K562 (cell line): ENCODE data around the gene ABHD17C. TPM values are rescaled to one million over a fixed set of nuclear protein-coding genes. Genes with fewer than 3 reads are reported as not detected.

Experiments
- ARID4B ChIP-seq: sonication (generic); formaldehyde crosslinking; IDR thresholded peaks from 2 replicates; pipeline ENCODE4 v1.8.0; 2022; ENCODE audit warnings: mild to moderate bottlenecking, missing genetic modification reagents
- CEBPG ChIP-seq, 3 experiments: fragments of 200-800 bp in 1 of 3; sonication (Bioruptor generic) in 1 of 3; sonication (generic) in 1 of 3; formaldehyde crosslinking in 1 of 3; IDR thresholded peaks in 2 of 3; conservative IDR thresholded peaks in 1 of 3; 2 replicates each; pipeline versions ENCODE4 v1.6.1 to v1.8.0; 2016 to 2022; ENCODE audit warnings: missing compliant biosample characterization in 2 of 3, missing genetic modification characterization in 2 of 3, mild to moderate bottlenecking in 1 of 3, missing genetic modification reagents in 1 of 3
- MAZ ChIP-seq, 2 experiments: fragments of 450-650 bp in 1 of 2; sonication (generic) in 1 of 2; formaldehyde crosslinking; IDR thresholded peaks in 1 of 2; conservative IDR thresholded peaks in 1 of 2; 2 replicates each; pipeline versions ENCODE4 v1.4.0 to v1.5.0; 2020; ENCODE audit warnings: mild to moderate bottlenecking in 1 of 2, missing genetic modification reagents in 1 of 2
- MBD1 ChIP-seq: fragments of 250-450 bp; sonication (Bioruptor Pico); IDR thresholded peaks from 2 replicates; pipeline ENCODE4 v1.8.0; 2022; ENCODE audit warnings: inconsistent platforms
- MNT ChIP-seq, 2 experiments: fragments of 450-650 bp; conservative IDR thresholded peaks; 2 replicates each; pipeline ENCODE4 v1.6.1; 2017; ENCODE audit warnings: mild to moderate bottlenecking in 2 of 2, moderate library complexity in 2 of 2
- NFRKB ChIP-seq: fragments of 450-650 bp; IDR thresholded peaks from 2 replicates; pipeline ENCODE4 v1.6.1; 2016; ENCODE audit warnings: low read depth
- RBM15 ChIP-seq: fragments of 200-400 bp; formaldehyde crosslinking; IDR thresholded peaks from 2 replicates; pipeline ENCODE4 v1.6.1; 2018; ENCODE audit warnings: mild to moderate bottlenecking, low read length, moderate library complexity; ENCODE audit not compliant: insufficient read depth
- ZNF76 ChIP-seq: fragments of 250-450 bp; sonication (Bioruptor Pico); IDR thresholded peaks from 2 replicates; pipeline ENCODE4 v1.4.0; 2020; ENCODE audit warnings: mild to moderate bottlenecking, moderate library complexity, borderline replicate concordance
- polyA plus RNA-seq, 8 experiments: library from polyadenylated mRNA; depleted of rRNA in 4 of 8; stranded (reverse) in 5 of 8; unstranded in 3 of 8; fragments of >200 nt; fragmentation: Nextera tagmentation in 2 of 8; fragmentation: Illumina TruSeq in 1 of 8; extraction: Ambion mirVana in 2 of 8; extraction: Trizol in 1 of 8; gene quantifications; 2 replicates each; pipeline versions ENCODE4 v1.2.1 to v1.2.3, GENCODE V29; 2011 to 2014; ENCODE audit warnings: inconsistent platforms in 1 of 8, missing spikeins in 1 of 8
- total RNA-seq, 7 experiments: library from RNA; depleted of rRNA in 6 of 7; stranded (reverse); fragments of >200 nt in 6 of 7; fragmentation: Illumina TruSeq in 2 of 7; extraction: Trizol in 2 of 7; gene quantifications; 2 replicates each; pipeline versions ENCODE4 v1.2.1 to v1.2.3, GENCODE V29; 2011 to 2021; ENCODE audit warnings: low replicate concordance in 1 of 7

The ABHD17C gene
- total and polyA plus RNA-seq, 9 of the 15 experiments (the other 6 are each of a cell fraction or from before 2014, with no cell fraction given), result 0.04 to 0.42 (median 0.19) TPM; not detected in 1

GRCh38 chr15:80669663-80670273 is 25.3 kb upstream of the ABHD17C start (continued):
- TF ChIP-seq MBD1 (CRISPR knock-in tag) (no peak), ARID4B (CRISPR knock-in tag) (no peak), MNT (conservative IDR thresholded peaks at IDR 0.05) (no peak), NFRKB (no peak), MAZ (CRISPR knock-in tag; conservative IDR thresholded peaks at IDR 0.05 in 1 of 2, IDR thresholded peaks at IDR 0.05 in 1 of 2) (no peak), RBM15 (no peak), CEBPG (CRISPR knock-in tag; IDR thresholded peaks at IDR 0.05) (no peak), CEBPG (tag; conservative IDR thresholded peaks at IDR 0.05 in 1 of 2, IDR thresholded peaks at IDR 0.05 in 1 of 2) (no peak), ZNF76 (no peak)
- TF ChIP-seq, all 486 proteins: peak for 0
